ENCODE data around the gene JAG1. TPM values are rescaled to one million over a fixed set of nuclear protein-coding genes. Genes with fewer than 3 reads are reported as not detected.
A peak's percentile ranks its signal among the peaks of the same experiment; 100 is the strongest.

JAG1 gene
- total and polyA plus RNA-seq, 2 of the 4 experiments (the other 2 are of a cell fraction), result 10.2 to 22.6 TPM

DNA sequence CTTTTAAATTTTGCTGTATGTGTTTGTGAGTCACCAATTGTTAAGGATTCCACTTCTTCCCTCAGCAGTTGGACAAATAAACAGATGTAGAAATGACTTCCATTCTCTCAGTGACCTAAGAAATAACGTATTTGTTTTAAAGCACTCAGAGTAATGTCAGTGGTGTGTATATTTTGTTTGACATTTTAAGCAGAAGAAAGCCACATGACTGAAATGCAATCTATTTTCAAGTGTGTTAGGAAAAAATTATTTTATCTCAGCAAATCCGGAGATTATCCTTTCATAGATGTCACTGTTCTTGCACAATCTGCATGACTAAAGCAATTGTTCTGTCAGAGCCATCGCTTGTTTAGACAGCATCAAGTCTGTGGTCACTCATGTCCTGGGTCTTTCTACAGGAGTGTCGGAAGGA lies 77.1 kb downstream of the JAG1 start:
- peaks cover 18% of the 10 kb centered on the region for H3K4me1 ChIP-seq (ENCODE audit: control insufficient read depth, insufficient read depth, low read length)
- DNase-seq (peak; percentile 95), ATAC-seq (ENCODE audit: low read depth) (peak; percentile 72)
- H3K56ac ChIP-seq (ENCODE audit: extremely low read depth, insufficient read depth, low read length), result no peak overlapping the region
- BruUV-seq (replicated peaks), result no TSS peak
- peaks cover 6% of the 10 kb centered on the region for H3K9me1 ChIP-seq (ENCODE audit: insufficient read depth, low read length)
- 0% methylated on average over 1 of the region's 4 CpGs; no CpG with 5 or more reads in 1 of the 2 experiments for WGBS, 2 experiments (ENCODE audit: extremely low coverage in 2 of 2, insufficient read length in 1 of 2)
- no peak overlapping the region for H4K91ac ChIP-seq (ENCODE audit: insufficient read depth, low read depth, low read length)
- H3K27ac ChIP-seq (ENCODE audit: insufficient read depth, low read length), result no peak overlapping the region
- H2AK9ac ChIP-seq (replicated peaks; ENCODE audit: low read depth, low read length, poor library complexity), result no peak overlapping the region
- H4K8ac ChIP-seq (ENCODE audit: low read depth in 2 of 2, low read length in 2 of 2), result no peak overlapping the region
- in situ Hi-C loops (cut with MboI; ENCODE audit: low sequenced_read_pairs) (no loop called here), intact Hi-C loops (cut with micrococcal nuclease) (loop anchor here (5.0 kb wide), 2 partner anchors 41 to 326 kb away; no protein-coding TSS in a partner anchor), dilution Hi-C loops (cut with HindIII; ENCODE audit: low sequenced_read_pairs, unreplicated experiment) (no loop called here)
- H3K4me3 ChIP-seq (ENCODE audit: insufficient read depth, low read depth, low read length), result no peak overlapping the region
- ChIA-PET CTCF (interaction anchor here (0.6 kb wide), 1 partner anchor 40 kb away, joined by 3 read pairs; no protein-coding TSS in a partner anchor), POLR2A (ENCODE audit: unreplicated experiment) (no interaction called here)
- peak overlapping the region; percentile 2; the same call in 2 of the 3 replicates for H2BK15ac ChIP-seq (ENCODE audit: low read depth, low read length)
- no peaks in the 10 kb centered on the region for H3K9me3 ChIP-seq (ENCODE audit: control insufficient read depth, insufficient read depth, low read length)
- no peaks in the 10 kb centered on the region for H3K36me3 ChIP-seq (ENCODE audit: control insufficient read depth, insufficient read depth, low read length)
- H3K79me1 ChIP-seq (ENCODE audit: low read depth in 1 of 2, low read length in 2 of 2), result peaks cover 0 to 3% of the 10 kb centered on the region in 2 experiments; a peak in 1 of 4 replicates
- H2AFZ ChIP-seq (replicated peaks; ENCODE audit: low read length, poor library complexity), result no peak overlapping the region
- H3K23ac ChIP-seq (ENCODE audit: low read depth, low read length), result no peak overlapping the region
- H3K14ac ChIP-seq (replicated peaks; ENCODE audit: low read depth, low read length), result no peak overlapping the region
- peak overlapping the region; percentile 16; the same call in 1 of the 2 replicates for H3K4me2 ChIP-seq (ENCODE audit: low read depth, low read length)
- H3K18ac ChIP-seq (ENCODE audit: low read depth, low read length), result peak overlapping the region; percentile 91; the same call in 1 of the 2 replicates
- no peaks in the 10 kb centered on the region for H3K27me3 ChIP-seq (ENCODE audit: control insufficient read depth, insufficient read depth, low read length)
- TF ChIP-seq CHD1 (IDR thresholded peaks at IDR 0.05; ENCODE audit: low read depth, low read length) (no peak), BHLHE40 (IDR thresholded peaks at IDR 0.05; ENCODE audit: low read depth, low read length) (peak; percentile 31; the same call in 1 of the 2 replicates), MAZ (IDR thresholded peaks at IDR 0.05; ENCODE audit: borderline replicate concordance, low read depth, low read length) (no peak), FOS (IDR thresholded peaks at IDR 0.05; ENCODE audit: low read depth, low read length) (peak; percentile 35; the same call in 1 of the 2 replicates), CEBPB (IDR thresholded peaks at IDR 0.05; ENCODE audit: low read depth, low read length) (peak; percentile 99), RCOR1 (IDR thresholded peaks at IDR 0.05; ENCODE audit: insufficient replicate concordance, low read length) (no peak), RAD21 (IDR thresholded peaks at IDR 0.05; ENCODE audit: low read length) (no peak), SMC3 (IDR thresholded peaks at IDR 0.05; ENCODE audit: low read depth, low read length) (0 out of 2 replicates have a peak, but pooled peaks have one; percentile 0), MAFK (IDR thresholded peaks at IDR 0.05; ENCODE audit: low read depth, low read length) (0 out of 2 replicates have a peak, but pooled peaks have one; percentile 1), NFE2L2 (IDR thresholded peaks at IDR 0.05; ENCODE audit: low read depth, low read length) (no peak), POLR2A (IDR thresholded peaks at IDR 0.05; ENCODE audit: low read depth, low read length) (no peak), MXI1 (IDR thresholded peaks at IDR 0.05; ENCODE audit: borderline replicate concordance, low read depth, low read length) (0 out of 2 replicates have a peak, but pooled peaks have one; percentile 24), CTCF (conservative IDR thresholded peaks at IDR 0.05; ENCODE audit: low read depth, low read length) (no peak), RFX5 (IDR thresholded peaks at IDR 0.05; ENCODE audit: low read depth, low read length) (no peak)
- TF ChIP-seq, protein P1, sequence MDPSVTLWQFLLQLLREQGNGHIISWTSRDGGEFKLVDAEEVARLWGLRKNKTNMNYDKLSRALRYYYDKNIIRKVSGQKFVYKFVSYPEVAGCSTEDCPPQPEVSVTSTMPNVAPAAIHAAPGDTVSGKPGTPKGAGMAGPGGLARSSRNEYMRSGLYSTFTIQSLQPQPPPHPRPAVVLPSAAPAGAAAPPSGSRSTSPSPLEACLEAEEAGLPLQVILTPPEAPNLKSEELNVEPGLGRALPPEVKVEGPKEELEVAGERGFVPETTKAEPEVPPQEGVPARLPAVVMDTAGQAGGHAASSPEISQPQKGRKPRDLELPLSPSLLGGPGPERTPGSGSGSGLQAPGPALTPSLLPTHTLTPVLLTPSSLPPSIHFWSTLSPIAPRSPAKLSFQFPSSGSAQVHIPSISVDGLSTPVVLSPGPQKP (IDR thresholded peaks at IDR 0.05; ENCODE audit: borderline replicate concordance, low read depth, low read length), result no peak
- TF ChIP-seq, protein P2, sequence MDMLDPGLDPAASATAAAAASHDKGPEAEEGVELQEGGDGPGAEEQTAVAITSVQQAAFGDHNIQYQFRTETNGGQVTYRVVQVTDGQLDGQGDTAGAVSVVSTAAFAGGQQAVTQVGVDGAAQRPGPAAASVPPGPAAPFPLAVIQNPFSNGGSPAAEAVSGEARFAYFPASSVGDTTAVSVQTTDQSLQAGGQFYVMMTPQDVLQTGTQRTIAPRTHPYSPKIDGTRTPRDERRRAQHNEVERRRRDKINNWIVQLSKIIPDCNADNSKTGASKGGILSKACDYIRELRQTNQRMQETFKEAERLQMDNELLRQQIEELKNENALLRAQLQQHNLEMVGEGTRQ (IDR thresholded peaks at IDR 0.05; ENCODE audit: low read depth, low read length), result 0 out of 2 replicates have a peak, but pooled peaks have one; percentile 45
- no peak overlapping the region for H4K5ac ChIP-seq (ENCODE audit: low read depth, low read length)
- H2BK20ac ChIP-seq (ENCODE audit: low read depth, low read length), result no peak overlapping the region
- no peak overlapping the region for H3K4ac ChIP-seq (ENCODE audit: low read depth, low read length)
- H3K9ac ChIP-seq (ENCODE audit: low read depth, low read length), result no peak overlapping the region
- no peak overlapping the region for H2AK5ac ChIP-seq (ENCODE audit: low read depth, low read length)
- peak overlapping the region; percentile 84; the same call in 1 of the 2 replicates for H2BK120ac ChIP-seq (ENCODE audit: low read depth, low read length)
- no peaks in the 10 kb centered on the region for H4K20me1 ChIP-seq (ENCODE audit: insufficient read depth, low read length)
- H2BK5ac ChIP-seq (ENCODE audit: low read depth, low read length, poor library complexity, severe bottlenecking), result peak overlapping the region; percentile 72

Measured in IMR-90 (cell line).